ENCODE measurements around the gene C2orf81.
"Not testable (repeated sequence)": the region's sequence is repeated elsewhere in the genome, so short reads cannot be mapped to it uniquely, and the experiment has no call there.

GRCh38 chr2:74420443-74421103 lies 846 bp downstream of the C2orf81 start:
- TF ChIP-seq, protein P1, sequence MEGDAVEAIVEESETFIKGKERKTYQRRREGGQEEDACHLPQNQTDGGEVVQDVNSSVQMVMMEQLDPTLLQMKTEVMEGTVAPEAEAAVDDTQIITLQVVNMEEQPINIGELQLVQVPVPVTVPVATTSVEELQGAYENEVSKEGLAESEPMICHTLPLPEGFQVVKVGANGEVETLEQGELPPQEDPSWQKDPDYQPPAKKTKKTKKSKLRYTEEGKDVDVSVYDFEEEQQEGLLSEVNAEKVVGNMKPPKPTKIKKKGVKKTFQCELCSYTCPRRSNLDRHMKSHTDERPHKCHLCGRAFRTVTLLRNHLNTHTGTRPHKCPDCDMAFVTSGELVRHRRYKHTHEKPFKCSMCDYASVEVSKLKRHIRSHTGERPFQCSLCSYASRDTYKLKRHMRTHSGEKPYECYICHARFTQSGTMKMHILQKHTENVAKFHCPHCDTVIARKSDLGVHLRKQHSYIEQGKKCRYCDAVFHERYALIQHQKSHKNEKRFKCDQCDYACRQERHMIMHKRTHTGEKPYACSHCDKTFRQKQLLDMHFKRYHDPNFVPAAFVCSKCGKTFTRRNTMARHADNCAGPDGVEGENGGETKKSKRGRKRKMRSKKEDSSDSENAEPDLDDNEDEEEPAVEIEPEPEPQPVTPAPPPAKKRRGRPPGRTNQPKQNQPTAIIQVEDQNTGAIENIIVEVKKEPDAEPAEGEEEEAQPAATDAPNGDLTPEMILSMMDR (IDR thresholded peaks at IDR 0.05; ENCODE audit: low read depth, low read length) = not testable (repeated sequence)
- not testable (repeated sequence) for TF ChIP-seq POLR2A (IDR thresholded peaks at IDR 0.05; ENCODE audit: extremely low read depth, insufficient read length)

Measured in NB4 (cell line).